HCT116 (cell line): ENCODE data around the gene STK32C.

Experiments
- CBX3 ChIP-seq: IDR thresholded peaks from 2 replicates; pipeline ENCODE4 v1.6.1; 2012; ENCODE audit warnings: low read depth
- CEBPB ChIP-seq: IDR thresholded peaks from 2 replicates; pipeline ENCODE4 v1.6.1; 2012; ENCODE audit warnings: low read depth
- EZH2phosphoT487 ChIP-seq: fragments of 200-600 bp; IDR thresholded peaks from 2 replicates; pipeline ENCODE4 v1.6.1; 2018; ENCODE audit warnings: antibody characterized with exemption, borderline replicate concordance
- POLR2A ChIP-seq: IDR thresholded peaks from 2 replicates; pipeline ENCODE4 v1.7.0; 2011; ENCODE audit warnings: borderline replicate concordance; ENCODE audit not compliant: insufficient read depth, insufficient read length; ENCODE audit errors: extremely low read depth
- POLR2AphosphoS5 ChIP-seq: IDR thresholded peaks from 2 replicates; pipeline ENCODE4 v1.6.1; 2011; ENCODE audit warnings: mild to moderate bottlenecking, low read depth, low read length, moderate library complexity
- REST ChIP-seq: IDR thresholded peaks from 2 replicates; pipeline ENCODE4 v1.6.1; 2012; ENCODE audit warnings: low read depth
- TF ChIP-seq, protein P1 (sequence below): IDR thresholded peaks from 2 replicates; pipeline ENCODE4 v1.6.1; 2012
- TF ChIP-seq, protein P2 (sequence below), 3 experiments: fragments of 200-600 bp in 1 of 3; sonication (generic) in 1 of 3; IDR thresholded peaks in 2 of 3; conservative IDR thresholded peaks in 1 of 3; 2 replicates each; pipeline ENCODE4 v1.5.1; 2012 to 2017; ENCODE audit warnings: low read depth in 2 of 3, low read length in 2 of 3, antibody characterized with exemption in 1 of 3, borderline replicate concordance in 1 of 3, control low read depth in 1 of 3, mild to moderate bottlenecking in 1 of 3, mixed read lengths in 1 of 3, mixed run types in 1 of 3, moderate library complexity in 1 of 3; ENCODE audit not compliant: insufficient read depth in 1 of 3

- TF ChIP-seq, protein P1, sequence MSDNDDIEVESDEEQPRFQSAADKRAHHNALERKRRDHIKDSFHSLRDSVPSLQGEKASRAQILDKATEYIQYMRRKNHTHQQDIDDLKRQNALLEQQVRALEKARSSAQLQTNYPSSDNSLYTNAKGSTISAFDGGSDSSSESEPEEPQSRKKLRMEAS = no peak
- TF ChIP-seq POLR2A (no peak), CBX3 (no peak), POLR2AphosphoS5 (no peak), CEBPB (no peak), REST (no peak), EZH2phosphoT487 (no peak)
- TF ChIP-seq, protein P2, sequence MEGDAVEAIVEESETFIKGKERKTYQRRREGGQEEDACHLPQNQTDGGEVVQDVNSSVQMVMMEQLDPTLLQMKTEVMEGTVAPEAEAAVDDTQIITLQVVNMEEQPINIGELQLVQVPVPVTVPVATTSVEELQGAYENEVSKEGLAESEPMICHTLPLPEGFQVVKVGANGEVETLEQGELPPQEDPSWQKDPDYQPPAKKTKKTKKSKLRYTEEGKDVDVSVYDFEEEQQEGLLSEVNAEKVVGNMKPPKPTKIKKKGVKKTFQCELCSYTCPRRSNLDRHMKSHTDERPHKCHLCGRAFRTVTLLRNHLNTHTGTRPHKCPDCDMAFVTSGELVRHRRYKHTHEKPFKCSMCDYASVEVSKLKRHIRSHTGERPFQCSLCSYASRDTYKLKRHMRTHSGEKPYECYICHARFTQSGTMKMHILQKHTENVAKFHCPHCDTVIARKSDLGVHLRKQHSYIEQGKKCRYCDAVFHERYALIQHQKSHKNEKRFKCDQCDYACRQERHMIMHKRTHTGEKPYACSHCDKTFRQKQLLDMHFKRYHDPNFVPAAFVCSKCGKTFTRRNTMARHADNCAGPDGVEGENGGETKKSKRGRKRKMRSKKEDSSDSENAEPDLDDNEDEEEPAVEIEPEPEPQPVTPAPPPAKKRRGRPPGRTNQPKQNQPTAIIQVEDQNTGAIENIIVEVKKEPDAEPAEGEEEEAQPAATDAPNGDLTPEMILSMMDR (IDR thresholded peaks at IDR 0.05 in 2 of 3, conservative IDR thresholded peaks at IDR 0.05 in 1 of 3; ENCODE audit: borderline replicate concordance in 1 of 3, insufficient read depth in 1 of 3, low read depth in 2 of 3, low read length in 2 of 3) = no peak
Measured at GRCh38 chr10:132182591-132182990, 125.2 kb downstream of the STK32C start.
